Ascending aorta (tissue), 2 donors: Measurements from ENCODE around the gene DNAJC16. TPM values are rescaled to one million over a fixed set of nuclear protein-coding genes. Genes with fewer than 3 reads are reported as not detected.
A peak's percentile ranks its signal among the peaks of the same experiment; 100 is the strongest.
"Not testable (repeated sequence)": the region's sequence is repeated elsewhere in the genome, so short reads cannot be mapped to it uniquely, and the experiment has no call there.

Experiments used
- DNase-seq, 2 donors: peaks; one replicate each; pipeline ENCODE4 v3.0.0-alpha.2; 2019; ENCODE audit warnings: low spot score in 2 of 2
- H3K27ac ChIP-seq, 2 donors: fragments of 200-600 bp; sonication (generic); one replicate each; pipeline ENCODE4 v1.5.1; 2016 to 2017; ENCODE audit warnings: mild to moderate bottlenecking in 1 of 2
- H3K27me3 ChIP-seq: fragments of 200-600 bp; sonication (generic); one replicate; pipeline ENCODE4 v1.5.1; 2017
- H3K36me3 ChIP-seq, 2 donors: fragments of 200-600 bp; sonication (generic); one replicate each; pipeline ENCODE4 v1.5.1; 2016
- H3K4me1 ChIP-seq, 2 donors: fragments of 200-600 bp; sonication (generic); one replicate each; pipeline ENCODE4 v1.5.1; 2016 to 2017; ENCODE audit warnings: mild to moderate bottlenecking in 1 of 2
- H3K4me3 ChIP-seq, 2 donors: fragments of 200-600 bp; sonication (generic); one replicate each; pipeline ENCODE4 v1.5.1; 2016 to 2017; ENCODE audit warnings: mild to moderate bottlenecking in 1 of 2
- H3K9me3 ChIP-seq, 2 donors: fragments of 200-600 bp; sonication (generic); one replicate each; pipeline ENCODE4 v1.5.1; 2016
- CTCF ChIP-seq, 3 experiments: fragments of 200-600 bp in 2 of 3; fragments of 450-650 bp in 1 of 3; sonication (generic) in 2 of 3; IDR thresholded peaks; one replicate each; pipeline ENCODE4 v1.5.1; 2016 to 2019; ENCODE audit warnings: antibody characterized with exemption in 3 of 3, mild to moderate bottlenecking in 1 of 3, moderate library complexity in 1 of 3
- intact Hi-C: fragments of 100-400 bp; cut with DNase I; formaldehyde crosslinking; loops from one replicate; pipeline ENCODE4 v1.15.1; 2023
- total RNA-seq: library from RNA; depleted of rRNA; stranded (reverse); fragments of >200 nt; gene quantifications from one replicate; pipeline ENCODE4 v1.1.0, GENCODE V29; 2016

Gene DNAJC16
- 11.4 TPM for total RNA-seq

GRCh38 chr1:15526490-15527339 lies at the start of gene DNAJC16:
DNAJC16 (plus strand) TSS chr1:15526848; CDS start chr1:15529106, 2,258 bp downstream.
- TF ChIP-seq CTCF (IDR thresholded peaks at IDR 0.05), result peak in 2 of 3 experiments; percentile 19 to 29
- H3K4me1 ChIP-seq, result peaks cover 7 to 25% of the 10 kb centered on the region in 2 donors
- no peaks in the 10 kb centered on the region for H3K9me3 ChIP-seq
- intact Hi-C loops, result loop anchor here (5.0 kb wide), 2 partner anchors 91 to 1436 kb away; partner anchors contain the start of gene DDI2
- DNase-seq, result peak; percentile 98 to 100
- peak within 1 kb of the TSS; percentile 93 to 94 for H3K27ac ChIP-seq
- no peaks in the 10 kb centered on the region for H3K27me3 ChIP-seq
- H3K4me3 ChIP-seq, result peak within 1 kb of the TSS; percentile 94 to 98
- peaks cover 0 to 4% of the 10 kb centered on the region in 2 donors for H3K36me3 ChIP-seq

GRCh38 chr1:15476927-15477326 lies 49.7 kb upstream of the DNAJC16 start:
- Histone ChIP-seq H3K9me3 (no peaks in the 10 kb centered on the region), H3K36me3 (no peaks in the 10 kb centered on the region), H3K27me3 (no peaks in the 10 kb centered on the region), H3K27ac (no peak overlapping the region), H3K4me1 (no peaks in the 10 kb centered on the region), H3K4me3 (no peak overlapping the region)
- intact Hi-C loops, result no loop called here
- DNase-seq, result no peak
- no peak for TF ChIP-seq CTCF (IDR thresholded peaks at IDR 0.05)

GRCh38 chr1:15477646-15478212 lies 48.9 kb upstream of the DNAJC16 start:
- no peak overlapping the region for H3K27ac ChIP-seq
- no peak for DNase-seq
- intact Hi-C loops, result no loop called here
- H3K36me3 ChIP-seq, result no peaks in the 10 kb centered on the region
- H3K27me3 ChIP-seq, result no peaks in the 10 kb centered on the region
- no peaks in the 10 kb centered on the region for H3K9me3 ChIP-seq
- no peak overlapping the region for H3K4me3 ChIP-seq
- no peaks in the 10 kb centered on the region for H3K4me1 ChIP-seq
- no peak for TF ChIP-seq CTCF (IDR thresholded peaks at IDR 0.05)

- Histone ChIP-seq H3K4me1 (no peaks in the 10 kb centered on the region), H3K36me3 (no peaks in the 10 kb centered on the region), H3K27me3 (no peaks in the 10 kb centered on the region), H3K9me3 (no peaks in the 10 kb centered on the region), H3K4me3 (no peak overlapping the region), H3K27ac (no peak overlapping the region)
- no peak for TF ChIP-seq CTCF (IDR thresholded peaks at IDR 0.05)
- intact Hi-C loops, result no loop called here
- DNase-seq, result no peak
Observed at GRCh38 chr1:15479654-15480347, 46.8 kb upstream of the DNAJC16 start.

GRCh38 chr1:15482455-15482854 lies 44.2 kb upstream of the DNAJC16 start:
- peaks cover 4 to 11% of the 10 kb centered on the region in 2 donors for H3K36me3 ChIP-seq
- H3K27ac ChIP-seq, intact Hi-C loops, H3K27me3 ChIP-seq, DNase-seq, H3K9me3 ChIP-seq, H3K4me3 ChIP-seq, H3K4me1 ChIP-seq: not testable (repeated sequence)

- H3K4me3 ChIP-seq, DNase-seq, H3K9me3 ChIP-seq, H3K4me1 ChIP-seq, H3K27ac ChIP-seq, intact Hi-C loops, H3K27me3 ChIP-seq: not testable (repeated sequence)
- H3K36me3 ChIP-seq, result peaks cover 4 to 13% of the 10 kb centered on the region in 2 donors
Observed at GRCh38 chr1:15482983-15483543, 43.6 kb upstream of the DNAJC16 start.
